Lung (tissue), 12 donors: ENCODE data around the gene PPP1R13B. TPM values are rescaled to one million over a fixed set of nuclear protein-coding genes. Genes with fewer than 3 reads are reported as not detected.

Experiments used
- ATAC-seq: fragments of 200-7000 bp; cut with Tn5 transposase; one replicate; pipeline ENCODE4 v1.9.1; 2020; ENCODE audit warnings: moderate number of reproducible peaks; ENCODE audit not compliant: insufficient read depth, low FRiP score
- DNase-seq, 3 donors: peaks; one replicate each; pipeline ENCODE4 v3.0.0-alpha.2; 2013 to 2017
- H3K27ac ChIP-seq, 2 donors: one replicate each; pipeline ENCODE4 v1.5.1; 2013; ENCODE audit warnings: mild to moderate bottlenecking in 2 of 2, moderate library complexity in 2 of 2, control low read depth in 1 of 2, inconsistent platforms in 1 of 2, low read depth in 1 of 2, low read length in 1 of 2
- H3K27me3 ChIP-seq, 3 donors: one replicate each; pipeline ENCODE4 v1.5.1; 2013; ENCODE audit warnings: low read length in 2 of 3; ENCODE audit not compliant: control insufficient read depth in 3 of 3, insufficient read depth in 3 of 3
- H3K36me3 ChIP-seq, 4 donors: one replicate each; pipeline ENCODE4 v1.5.1; 2013; ENCODE audit warnings: low read length in 4 of 4, mild to moderate bottlenecking in 1 of 4, moderate library complexity in 1 of 4; ENCODE audit not compliant: control insufficient read depth in 4 of 4, insufficient read depth in 4 of 4
- H3K4me1 ChIP-seq, 5 donors: one replicate each; pipeline ENCODE4 v1.5.1; 2013; ENCODE audit warnings: low read length in 5 of 5, mild to moderate bottlenecking in 2 of 5, moderate library complexity in 1 of 5; ENCODE audit not compliant: control insufficient read depth in 5 of 5, insufficient read depth in 5 of 5
- H3K4me3 ChIP-seq: one replicate; pipeline ENCODE4 v1.5.1; 2013; ENCODE audit warnings: mild to moderate bottlenecking, control low read depth, moderate library complexity
- H3K9ac ChIP-seq, 2 donors: one replicate each; pipeline ENCODE4 v1.5.1; 2013; ENCODE audit warnings: low read length in 2 of 2, control low read depth in 1 of 2; ENCODE audit not compliant: insufficient read depth in 1 of 2
- H3K9me3 ChIP-seq, 4 donors: one replicate each; pipeline ENCODE4 v1.5.1; 2013; ENCODE audit warnings: low read length in 3 of 4, mild to moderate bottlenecking in 1 of 4, moderate library complexity in 1 of 4; ENCODE audit not compliant: control insufficient read depth in 4 of 4, insufficient read depth in 3 of 4
- CTCF ChIP-seq: IDR thresholded peaks from 2 replicates; pipeline ENCODE4 v1.5.1; 2012; ENCODE audit warnings: mild to moderate bottlenecking; ENCODE audit errors: control extremely low read depth, extremely low read depth
- WGBS, 2 donors: extraction: QIAGEN DNeasy Blood & Tissue Kit; methylation state at CpG; one replicate each; pipeline ENCODE4 v1.1.7; 2013; 5-methylcytosine and 5-hydroxymethylcytosine counted together
- polyA plus RNA-seq, 2 donors: library from polyadenylated mRNA; stranded (reverse); fragments of 200-250 nt; gene quantifications; one replicate each; pipeline ENCODE4 v1.2.1, GENCODE V29; 2013
- total RNA-seq, 2 donors: library from RNA; depleted of rRNA in 1 of 2; stranded (reverse); fragments of >200 nt in 1 of 2; gene quantifications; one replicate each; pipeline ENCODE4 v1.2.1, GENCODE V29; 2014 to 2021
- donor health status: control.
- donor health status: control.
- donor health status: Bipolar disorder and iron deficiency.
- donor health status: healthy.
- donor health status: DM: yes; HTN: yes; CAD: no.

PPP1R13B gene
- total and polyA plus RNA-seq, 4 donors = 12.0 to 66.6 (median 38.4) TPM

- WGBS, 2 donors = 45 to 86% methylated on average over 7 to 10 of the region's 10 CpGs
- H3K27me3 ChIP-seq = no peaks in the 10 kb centered on the region
- H3K27ac ChIP-seq = peak overlapping the region; percentile 55 to 75
- DNase-seq (peak in 1 of 3 donors; percentile 60), ATAC-seq (no peak)
- H3K4me3 ChIP-seq = no peak overlapping the region
- no peaks in the 10 kb centered on the region for H3K36me3 ChIP-seq
- peaks cover 0 to 12% (median under 1%) of the 10 kb centered on the region in 5 donors for H3K4me1 ChIP-seq
- no peaks in the 10 kb centered on the region for H3K9me3 ChIP-seq
- no peak overlapping the region for H3K9ac ChIP-seq
- no peak for TF ChIP-seq CTCF
Measured at GRCh38 chr14:103867523-103867953, 20.2 kb upstream of the PPP1R13B start.

GRCh38 chr14:103867020-103867419 lies 19.6 kb upstream of the PPP1R13B start:
- Histone ChIP-seq H3K9me3 (no peaks in the 10 kb centered on the region), H3K4me3 (no peak overlapping the region), H3K4me1 (peaks cover 0 to 8% (median 0%) of the 10 kb centered on the region in 5 donors), H3K27ac (peak overlapping the region; percentile 40 to 75), H3K36me3 (no peaks in the 10 kb centered on the region), H3K9ac (no peak overlapping the region), H3K27me3 (no peaks in the 10 kb centered on the region)
- ATAC-seq (no peak), DNase-seq (no peak)
- TF ChIP-seq CTCF = no peak
- 86 to 89% methylated on average over 10 of the region's 10 CpGs for WGBS, 2 donors

GRCh38 chr14:103863245-103863644 lies 15.9 kb upstream of the PPP1R13B start:
- DNase-seq = no peak
- Histone ChIP-seq H3K36me3 (no peaks in the 10 kb centered on the region), H3K9me3 (no peaks in the 10 kb centered on the region), H3K27ac (no peak overlapping the region), H3K4me3 (no peak overlapping the region), H3K27me3 (no peaks in the 10 kb centered on the region), H3K4me1 (peaks cover 0 to 10% (median 6%) of the 10 kb centered on the region in 5 donors), H3K9ac (no peak overlapping the region)
- WGBS, 2 donors = 88% methylated on average over 6 of the region's 6 CpGs
- no peak for ATAC-seq
- no peak for TF ChIP-seq CTCF

GRCh38 chr14:103862393-103862782 lies 15.0 kb upstream of the PPP1R13B start:
- Histone ChIP-seq H3K36me3 (no peaks in the 10 kb centered on the region), H3K27me3 (no peaks in the 10 kb centered on the region), H3K4me1 (peaks cover 0 to 10% (median under 1%) of the 10 kb centered on the region in 5 donors), H3K9me3 (no peaks in the 10 kb centered on the region), H3K27ac (no peak overlapping the region), H3K9ac (no peak overlapping the region), H3K4me3 (no peak overlapping the region)
- no peak for TF ChIP-seq CTCF
- ATAC-seq (no peak), DNase-seq (no peak)
- WGBS, 2 donors = 78 to 84% methylated on average over 7 of the region's 7 CpGs
